ENCODE data around the gene MYRF.
A peak's percentile ranks its signal among the peaks of the same experiment; 100 is the strongest.

GRCh38 chr11:61832207-61832606 is 79.8 kb downstream of the MYRF start:
- TF ChIP-seq EP300 (IDR thresholded peaks at IDR 0.05; ENCODE audit: borderline replicate concordance) (no peak), CEBPB (IDR thresholded peaks at IDR 0.05) (no peak), EGR1 (IDR thresholded peaks at IDR 0.05) (no peak), USF1 (IDR thresholded peaks at IDR 0.05) (no peak), TCF12 (IDR thresholded peaks at IDR 0.05; ENCODE audit: low read depth) (no peak), MAX (IDR thresholded peaks at IDR 0.05) (no peak), TAF1 (IDR thresholded peaks at IDR 0.05; ENCODE audit: low read depth) (no peak), RAD21 (IDR thresholded peaks at IDR 0.05; ENCODE audit: low read depth) (no peak), CREB1 (IDR thresholded peaks at IDR 0.05; ENCODE audit: low read depth) (no peak), REST (IDR thresholded peaks at IDR 0.05; ENCODE audit: low read depth) (peak; percentile 48; the same call in 1 of the 2 replicates)
